RPMI7951 (cell line): ENCODE results near the gene ZNF281. TPM values are rescaled to one million over a fixed set of nuclear protein-coding genes. Genes with fewer than 3 reads are reported as not detected.
"Not testable (repeated sequence)": the region's sequence is repeated elsewhere in the genome, so short reads cannot be mapped to it uniquely, and the experiment has no call there.

ENCODE experiments used
- DNase-seq: peaks from one replicate; pipeline ENCODE4 v3.0.0-alpha.2; 2012; ENCODE audit warnings: low read depth
- total RNA-seq: library from RNA; depleted of rRNA; stranded (reverse); fragments of >200 nt; shearing (Covaris generic); gene quantifications from 2 replicates; pipeline ENCODE4 v1.2.3, GENCODE V29; 2014

Gene ZNF281
- total RNA-seq, 1 experiment from 2014 or later, result 15.7 TPM

GRCh38 chr1:200432586-200432985, 22.8 kb upstream of the ZNF281 start:
- DNase-seq, result no peak

GRCh38 chr1:200429221-200429751, 19.4 kb upstream of the ZNF281 start:
- DNase-seq, result peak; percentile 77

- DNase-seq, result peak; percentile 23
Measured at GRCh38 chr1:200428482-200429205, 18.8 kb upstream of the ZNF281 start.

- DNase-seq, result no peak
Measured at GRCh38 chr1:200427744-200428143, 17.9 kb upstream of the ZNF281 start.

GRCh38 chr1:200426196-200426595, 16.4 kb upstream of the ZNF281 start:
- no peak for DNase-seq

GRCh38 chr1:200423235-200423634, 13.4 kb upstream of the ZNF281 start:
- no peak for DNase-seq

GRCh38 chr1:200422211-200422610, 12.4 kb upstream of the ZNF281 start:
- DNase-seq, result no peak

GRCh38 chr1:200415789-200416593, 6.2 kb upstream of the ZNF281 start:
- DNase-seq, result peak; percentile 90

- DNase-seq, result no peak
Measured at GRCh38 chr1:200415227-200415626, 5.4 kb upstream of the ZNF281 start.

GRCh38 chr1:200414657-200415056, 4.8 kb upstream of the ZNF281 start:
- DNase-seq, result no peak

- not testable (repeated sequence) for DNase-seq
Measured at GRCh38 chr1:200413766-200414165, 3.9 kb upstream of the ZNF281 start.

- DNase-seq, result no peak
Measured at GRCh38 chr1:200411406-200412257, 1.8 kb upstream of the ZNF281 start.

- peak; percentile 10 for DNase-seq
Measured at GRCh38 chr1:200410566-200410878, 686 bp upstream of the ZNF281 start.

- DNase-seq, result no peak
Measured at GRCh38 chr1:200409203-200409760, 554 bp downstream of the ZNF281 start.

- no peak for DNase-seq
Measured at GRCh38 chr1:200406161-200406797, 3.6 kb downstream of the ZNF281 start.

GRCh38 chr1:200405264-200405663, 4.6 kb downstream of the ZNF281 start:
- no peak for DNase-seq

- no peak for DNase-seq
Measured at GRCh38 chr1:200401708-200402107, 8.1 kb downstream of the ZNF281 start.

- no peak for DNase-seq
Measured at GRCh38 chr1:200401263-200401662, 8.6 kb downstream of the ZNF281 start.

GRCh38 chr1:200400556-200400955, 9.3 kb downstream of the ZNF281 start:
- DNase-seq, result no peak

GRCh38 chr1:200399860-200400259, 10.0 kb downstream of the ZNF281 start:
- DNase-seq, result no peak

GRCh38 chr1:200398373-200398772, 11.5 kb downstream of the ZNF281 start:
- DNase-seq, result no peak
